SK-N-MC (cell line): ENCODE data around the gene EIF1AD.

Source experiments
- EZH2 ChIP-seq: fragments of 200-600 bp; sonication (generic); IDR thresholded peaks from one replicate; pipeline ENCODE4 v1.6.1; 2017; ENCODE audit warnings: antibody characterized with exemption
- POLR2AphosphoS5 ChIP-seq: IDR thresholded peaks from 2 replicates; pipeline ENCODE4 v1.6.1; 2012; ENCODE audit warnings: mild to moderate bottlenecking, low read depth, low read length, borderline replicate concordance

DNA sequence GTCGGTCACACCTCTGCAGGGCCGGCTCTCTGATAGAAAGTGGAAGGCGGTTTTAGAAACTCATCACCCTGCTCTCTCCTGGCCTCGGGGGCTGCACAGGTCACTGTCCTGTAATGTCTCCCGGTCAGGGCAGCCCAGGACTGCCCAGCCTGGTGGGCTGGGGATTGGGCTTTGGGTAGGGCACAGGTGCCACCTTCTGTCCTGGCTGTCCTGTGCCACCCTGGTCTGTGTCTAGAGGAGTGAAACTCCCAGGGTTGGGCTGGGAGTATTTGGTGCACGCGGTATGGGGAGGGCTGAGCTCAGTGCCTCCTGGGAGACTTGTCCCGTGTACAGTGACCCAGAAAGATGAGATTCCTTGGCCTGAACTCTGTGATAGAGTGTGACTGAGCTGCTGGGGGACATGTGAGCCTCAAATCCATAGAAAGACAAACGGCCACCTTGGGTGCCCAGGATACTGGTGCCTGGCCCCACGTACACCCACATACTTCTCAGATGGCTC, 22.6 kb downstream of the EIF1AD start:
- TF ChIP-seq EZH2 (no peak), POLR2AphosphoS5 (no peak)
